ENCODE results near the gene ERGIC1.

Gene ERGIC1

DNA sequence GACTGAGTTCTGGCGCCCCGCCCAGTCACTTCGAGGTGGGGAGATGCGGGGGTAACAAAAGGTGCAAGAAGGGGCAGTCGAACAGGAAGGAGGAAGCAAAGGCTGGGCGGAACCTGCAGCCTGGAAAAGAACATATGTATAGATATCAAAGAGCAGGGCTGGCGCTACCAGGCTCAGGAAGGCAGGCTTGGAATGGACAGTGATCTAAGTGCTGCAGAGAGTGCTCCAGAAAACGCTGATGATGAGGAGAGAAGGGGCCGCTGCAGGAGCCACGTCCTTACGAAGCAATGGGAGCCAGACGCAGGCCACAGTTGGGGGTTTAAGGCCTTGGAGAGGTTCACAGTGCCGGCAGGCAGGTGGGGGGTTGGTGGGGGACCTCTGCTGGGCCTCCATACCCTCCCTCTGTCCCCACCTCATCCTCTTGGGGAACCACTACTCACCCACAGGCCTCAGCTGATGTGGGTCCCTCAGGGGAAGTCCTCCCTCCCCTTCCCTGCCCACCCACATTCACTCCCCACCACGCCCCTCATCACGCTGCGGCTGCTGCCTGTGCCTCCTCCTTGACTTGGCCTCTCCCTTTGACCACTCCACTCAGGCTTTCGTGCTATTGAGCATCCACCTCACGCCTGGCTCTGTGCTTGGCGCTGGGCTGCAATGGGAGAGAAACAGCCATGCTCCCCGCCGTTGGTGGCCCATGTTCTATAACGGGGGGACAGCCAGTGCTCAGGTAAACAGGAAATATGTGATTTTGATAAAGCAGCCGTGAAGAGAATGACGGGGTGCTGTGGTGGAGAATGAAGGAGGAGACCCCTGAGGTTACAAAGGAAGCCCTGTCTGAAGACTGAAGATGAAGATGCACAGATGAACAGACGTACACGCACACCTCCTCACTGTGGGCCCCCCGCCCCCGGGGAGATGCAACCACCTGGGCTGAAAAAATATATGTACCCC lies 84.6 kb downstream of the ERGIC1 start:
- no peak overlapping the region for H2AFZ ChIP-seq (ENCODE audit: low read length)

DNA sequence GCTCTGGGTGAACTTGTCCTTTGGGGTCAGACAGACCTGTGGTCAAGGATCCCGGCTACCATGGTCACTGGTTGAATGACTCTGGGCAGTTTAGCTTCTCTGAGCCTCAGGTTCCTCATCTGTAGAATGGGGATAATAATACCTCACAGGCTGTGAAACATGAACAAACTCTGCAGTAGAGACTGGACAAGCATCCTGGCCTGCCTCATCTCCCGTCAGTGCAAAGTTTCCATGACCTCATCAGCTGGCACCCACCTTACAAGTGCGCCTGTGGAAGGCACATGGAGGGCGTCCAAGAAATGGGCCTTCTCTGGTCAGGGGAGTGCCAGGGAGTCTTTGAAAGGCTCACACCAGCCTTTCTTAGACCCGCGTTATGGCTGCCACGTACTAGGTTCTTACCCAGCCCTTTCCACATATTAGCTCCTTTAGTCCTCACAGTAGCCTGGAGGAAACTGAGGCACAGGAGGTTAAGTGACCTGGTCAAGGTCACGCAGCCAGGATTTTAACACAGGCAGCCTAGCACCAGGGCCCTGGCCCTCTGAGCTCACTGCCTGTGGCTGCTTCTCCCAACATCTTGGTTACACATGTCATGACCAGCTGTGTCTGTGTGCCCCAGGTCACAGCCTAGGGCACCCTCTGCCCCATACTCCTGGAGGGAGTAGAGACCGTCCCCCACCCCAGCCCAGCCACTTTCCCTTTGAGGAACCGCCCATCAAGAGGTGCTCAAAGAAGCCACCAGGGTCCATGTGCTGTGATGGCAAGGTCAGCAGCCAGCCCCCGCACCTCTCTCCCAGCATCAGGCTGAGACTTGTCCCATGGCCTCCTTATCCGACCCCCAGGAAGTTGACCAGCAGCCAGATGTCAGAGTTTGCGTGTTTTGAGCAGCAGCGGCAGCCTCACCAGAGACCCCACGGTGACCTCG lies 85.7 kb downstream of the ERGIC1 start:
- H3F3A ChIP-seq (ENCODE audit: insufficient read depth, low read length) = no peaks in the 10 kb centered on the region
- H3K4me1 ChIP-seq (ENCODE audit: low read length) = no peaks in the 10 kb centered on the region
- peaks cover 2% of the 10 kb centered on the region; the same call in 1 of the 2 replicates for H3K79me2 ChIP-seq (ENCODE audit: low read length)
- H3K36me3 ChIP-seq (replicated peaks; ENCODE audit: insufficient read depth, low read length) = peaks cover 11% of the 10 kb centered on the region
- no peaks in the 10 kb centered on the region for H3K9me2 ChIP-seq (replicated peaks; ENCODE audit: insufficient read depth, low read length)
- H3K9me3 ChIP-seq (replicated peaks; ENCODE audit: insufficient read depth, low read length) = no peaks in the 10 kb centered on the region
- H3K27me3 ChIP-seq (replicated peaks; ENCODE audit: insufficient read depth, low read length) = no peaks in the 10 kb centered on the region
- no peak for DNase-seq
- H2AFZ ChIP-seq (ENCODE audit: low read length) = no peak overlapping the region
- TF ChIP-seq, protein P1, sequence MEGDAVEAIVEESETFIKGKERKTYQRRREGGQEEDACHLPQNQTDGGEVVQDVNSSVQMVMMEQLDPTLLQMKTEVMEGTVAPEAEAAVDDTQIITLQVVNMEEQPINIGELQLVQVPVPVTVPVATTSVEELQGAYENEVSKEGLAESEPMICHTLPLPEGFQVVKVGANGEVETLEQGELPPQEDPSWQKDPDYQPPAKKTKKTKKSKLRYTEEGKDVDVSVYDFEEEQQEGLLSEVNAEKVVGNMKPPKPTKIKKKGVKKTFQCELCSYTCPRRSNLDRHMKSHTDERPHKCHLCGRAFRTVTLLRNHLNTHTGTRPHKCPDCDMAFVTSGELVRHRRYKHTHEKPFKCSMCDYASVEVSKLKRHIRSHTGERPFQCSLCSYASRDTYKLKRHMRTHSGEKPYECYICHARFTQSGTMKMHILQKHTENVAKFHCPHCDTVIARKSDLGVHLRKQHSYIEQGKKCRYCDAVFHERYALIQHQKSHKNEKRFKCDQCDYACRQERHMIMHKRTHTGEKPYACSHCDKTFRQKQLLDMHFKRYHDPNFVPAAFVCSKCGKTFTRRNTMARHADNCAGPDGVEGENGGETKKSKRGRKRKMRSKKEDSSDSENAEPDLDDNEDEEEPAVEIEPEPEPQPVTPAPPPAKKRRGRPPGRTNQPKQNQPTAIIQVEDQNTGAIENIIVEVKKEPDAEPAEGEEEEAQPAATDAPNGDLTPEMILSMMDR (IDR thresholded peaks at IDR 0.05; ENCODE audit: low read length) = no peak
- TF ChIP-seq EZH2 (optimal IDR thresholded peaks at IDR 0.05; ENCODE audit: low read depth, low read length) (no peak), EZH2phosphoT487 (IDR thresholded peaks at IDR 0.05; ENCODE audit: low read length) (no peak)
- no peak overlapping the region for H3K27ac ChIP-seq (ENCODE audit: low read length)
- H3K9ac ChIP-seq (ENCODE audit: low read length) = no peak overlapping the region
- no peak overlapping the region for H3K4me2 ChIP-seq (ENCODE audit: low read depth, low read length)
- no peaks in the 10 kb centered on the region for H4K20me1 ChIP-seq (ENCODE audit: insufficient read depth, low read length)
- no peak overlapping the region for H3K4me3 ChIP-seq (ENCODE audit: low read length)

More for the DNA sequence above, 84.6 kb downstream of the ERGIC1 start:
- H3K79me2 ChIP-seq (ENCODE audit: low read length) = peaks cover 5% of the 10 kb centered on the region; the same call in 1 of the 2 replicates
- H4K20me1 ChIP-seq (ENCODE audit: insufficient read depth, low read length) = no peaks in the 10 kb centered on the region
- no peaks in the 10 kb centered on the region for H3K27me3 ChIP-seq (replicated peaks; ENCODE audit: insufficient read depth, low read length)
- no peak for DNase-seq
- H3F3A ChIP-seq (ENCODE audit: insufficient read depth, low read length) = no peaks in the 10 kb centered on the region
- H3K27ac ChIP-seq (ENCODE audit: low read length) = no peak overlapping the region
- H3K9me2 ChIP-seq (replicated peaks; ENCODE audit: insufficient read depth, low read length) = no peaks in the 10 kb centered on the region
- H3K4me2 ChIP-seq (ENCODE audit: low read depth, low read length) = no peak overlapping the region
- H3K36me3 ChIP-seq (replicated peaks; ENCODE audit: insufficient read depth, low read length) = peaks cover 13% of the 10 kb centered on the region
- H3K9me3 ChIP-seq (replicated peaks; ENCODE audit: insufficient read depth, low read length) = no peaks in the 10 kb centered on the region
- TF ChIP-seq, protein P1 (IDR thresholded peaks at IDR 0.05; ENCODE audit: low read length) = no peak
- TF ChIP-seq EZH2 (optimal IDR thresholded peaks at IDR 0.05; ENCODE audit: low read depth, low read length) (no peak), EZH2phosphoT487 (IDR thresholded peaks at IDR 0.05; ENCODE audit: low read length) (no peak)
- no peak overlapping the region for H3K4me3 ChIP-seq (ENCODE audit: low read length)
- no peaks in the 10 kb centered on the region for H3K4me1 ChIP-seq (ENCODE audit: low read length)
- H3K9ac ChIP-seq (ENCODE audit: low read length) = no peak overlapping the region

DNA sequence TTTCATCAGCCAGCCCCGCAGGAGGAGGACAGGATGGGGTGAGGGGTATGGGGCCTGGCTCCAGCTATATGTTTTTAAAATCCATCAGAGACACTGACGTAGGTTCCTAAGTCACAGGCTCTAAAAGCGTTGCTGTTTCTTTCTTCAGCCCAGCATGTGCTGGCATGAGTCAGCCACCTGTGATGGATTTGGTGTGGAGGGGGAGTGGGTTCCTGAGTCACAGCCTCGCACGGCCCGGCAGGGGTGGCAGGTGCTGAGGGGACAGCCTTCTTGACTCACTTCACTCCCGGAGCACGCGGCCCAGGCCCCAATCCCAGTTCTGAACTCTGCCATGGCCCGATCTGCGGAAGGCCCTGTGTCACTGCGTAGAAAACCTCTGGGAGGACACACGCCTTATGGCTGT lies 86.4 kb downstream of the ERGIC1 start:
- no peak overlapping the region for H3K4me3 ChIP-seq (ENCODE audit: low read length)
- no peaks in the 10 kb centered on the region for H3K9me3 ChIP-seq (replicated peaks; ENCODE audit: insufficient read depth, low read length)
- no peaks in the 10 kb centered on the region for H4K20me1 ChIP-seq (ENCODE audit: insufficient read depth, low read length)
- no peak overlapping the region for H3K9ac ChIP-seq (ENCODE audit: low read length)
- peaks cover 2% of the 10 kb centered on the region; the same call in 1 of the 2 replicates for H3K79me2 ChIP-seq (ENCODE audit: low read length)
- DNase-seq = no peak
- H3K27me3 ChIP-seq (replicated peaks; ENCODE audit: insufficient read depth, low read length) = no peaks in the 10 kb centered on the region
- no peaks in the 10 kb centered on the region for H3K4me1 ChIP-seq (ENCODE audit: low read length)
- peaks cover 11% of the 10 kb centered on the region for H3K36me3 ChIP-seq (replicated peaks; ENCODE audit: insufficient read depth, low read length)
- H3K9me2 ChIP-seq (replicated peaks; ENCODE audit: insufficient read depth, low read length) = no peaks in the 10 kb centered on the region
- H3K27ac ChIP-seq (ENCODE audit: low read length) = no peak overlapping the region
- H3F3A ChIP-seq (ENCODE audit: insufficient read depth, low read length) = no peaks in the 10 kb centered on the region
- no peak overlapping the region for H2AFZ ChIP-seq (ENCODE audit: low read length)
- no peak overlapping the region for H3K4me2 ChIP-seq (ENCODE audit: low read depth, low read length)
- TF ChIP-seq EZH2phosphoT487 (IDR thresholded peaks at IDR 0.05; ENCODE audit: low read length) (no peak), EZH2 (optimal IDR thresholded peaks at IDR 0.05; ENCODE audit: low read depth, low read length) (no peak)
- TF ChIP-seq, protein P1 (IDR thresholded peaks at IDR 0.05; ENCODE audit: low read length) = no peak
